ENCODE results near the gene TM4SF18.

DNA sequence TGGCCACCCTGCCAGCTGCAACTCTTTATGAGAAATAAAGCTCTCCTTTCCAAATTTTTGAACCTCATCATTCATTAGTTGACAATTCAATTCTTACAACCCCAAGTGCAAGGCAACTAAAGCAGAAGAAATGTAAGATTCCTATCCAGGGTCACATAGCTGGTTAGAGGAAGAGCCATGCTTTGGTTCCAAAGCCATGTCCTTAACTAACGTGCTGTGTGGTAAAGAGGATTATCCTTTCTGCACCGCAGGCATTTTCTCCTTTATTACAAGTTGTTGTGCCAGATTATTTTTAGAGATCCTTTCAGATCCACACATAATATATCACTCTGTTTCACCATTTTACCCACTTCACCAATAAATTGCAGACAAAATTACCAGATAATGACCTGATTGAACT is 36.5 kb downstream of the TM4SF18 start:
- TF ChIP-seq POLR2A (IDR thresholded peaks at IDR 0.05), result no peak
- TF ChIP-seq, protein P1, sequence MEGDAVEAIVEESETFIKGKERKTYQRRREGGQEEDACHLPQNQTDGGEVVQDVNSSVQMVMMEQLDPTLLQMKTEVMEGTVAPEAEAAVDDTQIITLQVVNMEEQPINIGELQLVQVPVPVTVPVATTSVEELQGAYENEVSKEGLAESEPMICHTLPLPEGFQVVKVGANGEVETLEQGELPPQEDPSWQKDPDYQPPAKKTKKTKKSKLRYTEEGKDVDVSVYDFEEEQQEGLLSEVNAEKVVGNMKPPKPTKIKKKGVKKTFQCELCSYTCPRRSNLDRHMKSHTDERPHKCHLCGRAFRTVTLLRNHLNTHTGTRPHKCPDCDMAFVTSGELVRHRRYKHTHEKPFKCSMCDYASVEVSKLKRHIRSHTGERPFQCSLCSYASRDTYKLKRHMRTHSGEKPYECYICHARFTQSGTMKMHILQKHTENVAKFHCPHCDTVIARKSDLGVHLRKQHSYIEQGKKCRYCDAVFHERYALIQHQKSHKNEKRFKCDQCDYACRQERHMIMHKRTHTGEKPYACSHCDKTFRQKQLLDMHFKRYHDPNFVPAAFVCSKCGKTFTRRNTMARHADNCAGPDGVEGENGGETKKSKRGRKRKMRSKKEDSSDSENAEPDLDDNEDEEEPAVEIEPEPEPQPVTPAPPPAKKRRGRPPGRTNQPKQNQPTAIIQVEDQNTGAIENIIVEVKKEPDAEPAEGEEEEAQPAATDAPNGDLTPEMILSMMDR (IDR thresholded peaks at IDR 0.05), result no peak
